GM21447 (cell line): ENCODE measurements around the gene AHCYL1.
"Not testable (repeated sequence)": the region's sequence is repeated elsewhere in the genome, so short reads cannot be mapped to it uniquely, and the experiment has no call there.

ENCODE experiments used
- ATAC-seq: cut with Tn5 transposase; IDR thresholded peaks from one replicate; pipeline ENCODE4 v1.9.1; 2021; ENCODE audit not compliant: unreplicated experiment

AHCYL1 gene

DNA sequence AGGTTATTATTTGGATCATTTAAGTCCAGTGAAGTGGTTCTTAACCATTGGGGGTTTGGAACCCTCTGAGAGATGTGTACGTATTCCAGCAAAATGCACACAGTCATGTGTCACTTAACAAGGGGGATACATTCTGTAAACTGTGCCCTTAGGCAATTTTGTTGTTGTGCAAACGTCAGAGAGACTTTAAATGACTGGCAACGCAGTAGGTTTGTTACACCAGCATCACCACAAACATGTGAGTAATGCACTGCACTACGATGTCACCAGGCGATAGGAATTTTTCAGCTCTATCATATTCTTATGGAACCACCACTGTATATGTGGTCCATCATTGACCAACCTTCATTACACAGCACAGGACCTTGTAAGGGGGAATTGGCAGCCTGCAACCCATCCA, 11.9 kb downstream of the AHCYL1 start:
- ATAC-seq: no peak

DNA sequence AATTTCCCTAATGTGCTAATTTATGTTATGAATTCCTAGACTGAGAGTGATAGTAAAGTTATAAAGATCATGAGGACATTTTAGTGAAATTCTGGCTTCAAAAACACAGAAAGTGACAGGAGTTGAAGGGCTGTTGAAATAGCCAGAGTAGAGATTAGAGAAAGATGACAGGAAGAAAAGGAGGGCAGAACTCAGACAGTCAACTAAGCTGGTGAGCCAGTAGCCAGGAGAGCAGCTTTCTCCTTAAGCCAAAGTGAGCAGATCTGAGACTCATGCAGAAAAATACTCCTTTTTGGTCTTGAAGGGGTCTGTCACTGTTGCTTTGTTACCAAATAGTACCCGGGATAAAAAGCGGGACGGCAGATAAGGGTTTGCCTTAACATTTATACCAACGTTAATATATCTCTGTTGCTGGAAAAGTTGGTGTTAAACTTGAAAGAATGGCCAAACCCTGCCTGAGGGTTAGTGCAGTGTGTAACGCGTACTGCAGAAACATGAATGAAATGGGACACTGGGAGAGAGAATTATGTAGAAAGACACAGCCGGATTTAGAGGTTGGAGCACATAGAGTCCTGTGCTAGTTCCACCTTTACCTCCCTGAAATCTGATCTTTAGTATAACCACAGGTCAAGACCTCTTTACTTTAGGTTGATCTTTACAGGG, 12.8 kb downstream of the AHCYL1 start:
- ATAC-seq: no peak

DNA sequence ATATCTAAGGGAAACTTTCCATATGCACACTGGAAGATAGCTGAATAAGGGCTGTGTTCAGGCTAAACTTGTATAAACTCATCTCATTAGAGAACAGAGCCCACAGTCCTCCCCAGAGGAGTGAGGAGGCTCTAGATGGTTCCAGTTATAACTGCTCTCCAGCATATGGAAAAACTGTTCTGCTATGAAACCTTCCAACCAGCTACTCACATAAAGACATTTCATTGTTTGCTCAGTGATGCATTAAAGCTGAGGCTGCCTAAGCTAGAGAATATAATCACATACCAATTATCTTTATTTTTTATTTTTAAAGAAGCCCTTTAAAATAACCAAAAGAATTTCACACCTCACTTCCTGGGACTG, 13.3 kb downstream of the AHCYL1 start:
- no peak for ATAC-seq

DNA sequence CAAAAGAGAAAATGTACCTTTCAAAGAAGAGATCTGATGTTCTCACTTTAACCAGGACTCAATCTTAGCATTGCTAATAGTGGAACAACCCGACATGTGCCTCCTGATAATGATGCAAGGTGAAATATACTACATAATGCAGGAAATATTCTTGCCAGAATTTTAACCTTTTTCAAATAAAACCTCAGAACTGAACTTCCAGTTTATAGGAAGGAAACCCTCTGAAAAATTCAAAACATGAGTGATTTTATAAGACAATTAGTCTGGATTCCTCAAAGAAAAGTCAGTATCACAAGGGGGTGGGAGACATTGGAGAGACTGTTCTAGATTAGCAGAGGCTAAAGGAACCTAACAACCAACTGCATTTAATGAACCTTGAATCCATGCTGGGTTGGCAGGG, 18.1 kb downstream of the AHCYL1 start:
- ATAC-seq: no peak

DNA sequence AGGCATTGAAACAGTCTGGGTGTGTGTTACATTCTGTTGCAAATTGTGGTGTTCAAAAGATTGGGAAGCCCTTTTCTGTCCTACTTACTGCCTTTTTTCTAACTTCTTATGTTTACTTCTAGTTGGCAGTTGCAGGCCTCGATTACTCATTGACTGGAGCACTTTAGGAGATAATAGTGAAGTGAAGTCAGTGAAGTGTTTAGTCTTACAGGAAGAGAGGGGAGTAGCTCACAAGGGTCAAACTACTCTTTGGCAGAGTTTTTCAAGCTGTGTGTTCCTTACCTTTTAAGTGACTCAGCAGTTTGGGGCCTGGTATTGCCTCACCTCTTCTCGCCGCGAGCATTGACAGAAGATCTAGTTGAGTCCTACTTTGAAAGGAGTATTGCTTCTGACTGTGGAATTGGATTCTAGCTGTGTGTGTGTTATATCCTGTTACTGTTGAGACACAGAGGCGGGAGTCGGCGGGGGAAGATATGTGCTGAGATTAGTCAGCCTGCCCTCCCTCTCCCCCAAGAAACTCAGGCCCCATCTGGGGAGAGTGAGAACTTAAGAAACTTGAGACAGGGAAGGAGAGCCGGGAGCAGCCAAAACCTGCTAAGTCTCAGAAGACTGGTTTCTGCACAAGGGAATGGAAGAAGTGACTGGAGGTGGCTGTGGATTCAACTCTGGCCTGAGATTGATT, 19.3 kb downstream of the AHCYL1 start:
- ATAC-seq: peak; percentile 67

DNA sequence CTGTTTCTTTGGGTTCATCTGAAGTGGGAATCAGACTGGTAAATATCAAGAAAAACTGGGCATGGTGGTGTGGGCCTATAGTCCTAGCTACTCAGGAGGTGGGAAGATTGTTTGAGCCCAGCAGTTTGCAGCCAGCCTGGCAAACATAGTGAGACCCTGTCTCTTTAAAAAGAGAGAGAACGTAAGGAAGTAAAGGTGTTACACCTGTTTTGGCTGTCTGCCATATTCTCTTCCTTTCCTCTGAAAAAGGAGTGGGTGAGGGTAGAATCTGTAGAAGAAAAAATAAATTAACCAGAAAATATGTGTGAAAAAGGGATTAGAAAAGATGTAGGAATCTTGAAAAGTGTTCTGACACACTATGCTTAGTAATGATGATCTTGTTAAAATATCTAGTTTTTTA, 20.0 kb downstream of the AHCYL1 start:
- no peak for ATAC-seq

DNA sequence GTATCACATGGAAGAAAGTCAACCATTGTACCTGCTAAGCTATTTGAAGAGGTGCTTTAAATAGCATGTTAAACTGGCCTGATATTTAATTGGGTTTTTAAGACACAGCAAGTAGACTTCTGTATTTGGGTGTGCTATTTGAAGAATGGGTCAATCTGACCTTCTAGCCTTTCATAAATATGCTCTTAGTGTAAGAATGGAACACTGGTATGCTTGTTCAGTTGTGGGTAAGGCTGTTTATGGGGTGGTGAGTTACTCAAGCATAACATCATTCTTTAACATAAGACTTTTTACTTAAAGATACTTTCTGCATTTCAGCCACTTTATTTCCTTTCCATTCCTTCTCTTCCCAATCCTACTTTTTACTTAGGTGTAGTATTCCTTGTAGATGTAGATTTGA, 21.4 kb downstream of the AHCYL1 start:
- no peak for ATAC-seq

DNA sequence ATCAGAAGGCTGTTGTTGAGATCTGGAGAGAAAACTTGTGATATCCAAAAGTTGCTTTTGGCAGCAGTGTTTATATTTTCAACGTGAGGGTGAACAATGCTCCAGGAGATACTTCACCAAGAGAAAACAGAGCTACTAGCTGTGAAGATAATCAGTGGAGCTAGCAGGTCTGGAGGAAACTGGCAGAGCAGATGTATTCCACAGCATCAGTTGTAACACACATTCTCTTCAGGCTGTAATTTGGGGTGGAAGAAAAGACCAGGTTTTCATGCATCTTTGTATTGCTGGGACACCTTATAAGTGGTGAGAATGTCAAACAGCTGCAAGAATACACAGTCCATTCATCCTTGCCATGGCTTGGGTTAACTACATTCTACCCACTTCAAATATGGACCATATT, 22.0 kb downstream of the AHCYL1 start:
- no peak for ATAC-seq

DNA sequence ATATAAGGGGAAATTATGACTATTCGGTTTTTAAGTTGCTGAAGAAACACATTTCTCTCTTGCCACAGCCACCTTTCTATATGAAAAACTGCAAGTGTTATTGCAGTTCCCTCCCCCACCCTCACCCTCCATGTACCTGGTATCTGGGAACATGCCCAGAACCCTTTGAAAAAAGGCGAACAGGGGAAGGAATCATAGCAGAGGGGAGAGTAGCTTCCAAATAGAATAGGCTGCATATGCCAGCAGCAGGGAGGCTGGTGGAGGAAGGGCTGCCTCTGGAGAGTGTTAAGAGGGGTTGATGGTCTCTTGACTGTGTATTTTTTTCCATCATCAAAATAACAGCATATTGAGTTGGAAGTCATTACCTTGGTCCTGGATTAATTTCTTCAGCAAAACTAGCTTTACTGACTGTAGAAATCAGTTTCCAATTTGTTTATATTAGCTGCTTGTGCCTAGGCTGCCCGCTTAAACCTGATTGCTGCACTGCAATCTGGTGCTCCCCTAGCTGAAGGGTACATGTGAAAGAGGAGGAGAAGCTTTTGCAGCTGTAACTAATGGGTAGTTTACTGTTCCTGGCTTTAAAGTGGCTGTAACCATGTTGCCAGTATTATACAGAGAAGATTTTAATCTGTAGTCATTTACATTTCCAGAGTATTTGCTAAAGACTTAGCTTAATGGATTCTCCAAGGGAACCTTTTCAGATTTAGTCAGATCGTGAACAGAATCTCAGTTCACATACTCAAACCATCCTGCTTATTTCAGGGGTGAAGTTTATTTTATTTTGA, 22.7 kb downstream of the AHCYL1 start:
- no peak for ATAC-seq

DNA sequence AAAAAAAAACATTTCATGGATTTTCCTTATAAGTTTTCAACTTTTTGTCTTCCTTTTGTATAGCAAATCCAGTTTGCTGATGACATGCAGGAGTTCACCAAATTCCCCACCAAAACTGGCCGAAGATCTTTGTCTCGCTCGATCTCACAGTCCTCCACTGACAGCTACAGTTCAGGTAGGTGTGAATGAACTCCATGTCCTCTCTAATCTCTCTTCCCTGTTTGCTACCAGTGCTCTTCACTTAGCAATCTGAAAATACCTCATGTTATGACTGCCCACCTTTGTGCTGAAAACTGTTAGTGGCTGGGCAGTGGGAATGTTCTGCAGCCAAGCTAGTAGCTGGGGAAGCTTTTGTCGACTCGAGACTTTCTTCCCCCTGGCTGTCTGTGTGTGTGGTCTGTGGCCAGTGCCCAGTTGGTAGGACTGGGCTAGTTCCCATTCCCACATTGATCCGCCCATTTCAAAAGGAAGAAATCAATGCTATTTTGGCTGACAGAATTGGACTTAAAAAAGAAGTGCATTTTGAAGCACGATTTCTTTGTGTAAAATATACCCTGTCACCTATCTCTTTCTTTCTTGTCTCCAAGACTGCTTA, 24.5 kb downstream of the AHCYL1 start:
- no peak for ATAC-seq

DNA sequence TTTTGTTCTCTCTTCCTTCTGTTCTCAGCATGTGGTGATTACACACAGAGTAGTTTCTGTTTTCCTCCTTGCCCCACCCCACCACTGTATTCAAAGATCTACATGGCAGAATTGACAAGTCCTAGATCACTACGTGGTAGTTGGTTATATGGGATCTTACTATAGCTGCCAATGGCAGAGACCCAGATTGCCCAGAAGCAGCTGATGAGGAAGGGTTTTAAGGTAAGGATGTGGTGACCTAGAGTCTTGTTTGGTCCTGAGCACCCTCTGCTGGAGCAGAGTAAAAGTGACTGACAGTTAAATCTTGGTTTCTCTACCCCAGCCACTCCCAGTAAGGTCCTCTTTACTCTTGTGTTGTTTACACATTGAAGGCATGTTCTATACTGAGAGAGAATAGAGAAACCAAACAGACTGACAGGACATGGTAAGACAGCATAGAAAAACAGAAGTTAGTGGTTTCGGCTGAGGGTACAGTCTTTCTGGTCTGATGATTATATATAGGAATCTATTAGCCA, 27.0 kb downstream of the AHCYL1 start:
- peak; percentile 98 for ATAC-seq

DNA sequence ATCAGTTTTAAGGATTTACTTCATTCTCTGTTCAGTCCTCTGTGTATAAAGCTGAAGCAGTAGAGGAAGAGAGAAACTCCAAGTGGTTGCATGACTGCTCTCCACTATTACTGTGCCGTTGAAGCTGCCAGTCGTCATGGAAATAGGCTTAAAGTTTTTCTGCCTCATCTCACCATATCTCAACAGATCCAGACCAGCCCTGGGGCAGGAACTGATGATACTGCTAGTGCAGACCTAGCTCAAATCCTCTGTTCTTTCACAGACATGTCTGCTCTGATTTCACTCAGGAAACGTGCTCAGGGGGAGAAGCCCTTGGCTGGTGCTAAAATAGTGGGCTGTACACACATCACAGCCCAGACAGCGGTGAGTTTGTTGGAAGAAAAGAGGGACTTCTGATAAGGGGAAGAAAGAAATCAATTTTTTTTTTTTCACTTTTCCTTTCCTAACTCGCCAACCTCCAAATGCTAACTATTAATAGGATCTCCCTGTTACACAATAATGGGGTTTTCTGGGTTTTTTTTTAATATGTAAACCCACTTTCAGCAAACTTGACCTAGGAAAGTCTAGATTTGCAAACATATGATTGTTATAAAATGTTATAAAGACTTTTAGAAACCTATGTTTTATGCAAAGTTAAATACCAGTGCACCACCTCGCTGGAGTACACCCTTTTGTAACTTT, 27.7 kb downstream of the AHCYL1 start:
- peak; percentile 62 for ATAC-seq

DNA sequence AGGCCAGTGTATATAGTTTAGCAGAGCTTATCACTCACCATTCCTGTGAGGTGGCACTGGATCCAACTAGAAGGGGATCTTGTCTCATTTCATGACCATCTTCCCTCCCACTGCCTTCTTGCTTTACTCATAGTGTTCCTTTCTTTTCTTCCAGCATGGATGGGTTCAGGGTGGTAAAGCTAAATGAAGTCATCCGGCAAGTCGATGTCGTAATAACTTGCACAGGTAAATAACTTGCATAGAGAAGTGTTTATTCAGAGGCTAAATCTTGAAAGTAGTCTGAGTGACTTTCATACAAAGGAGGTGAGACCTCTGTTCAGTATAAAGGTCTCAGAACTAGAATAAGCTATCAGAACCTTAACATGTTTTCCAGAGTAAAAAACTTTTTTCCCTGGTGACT, 33.2 kb downstream of the AHCYL1 start:
- ATAC-seq: no peak

DNA sequence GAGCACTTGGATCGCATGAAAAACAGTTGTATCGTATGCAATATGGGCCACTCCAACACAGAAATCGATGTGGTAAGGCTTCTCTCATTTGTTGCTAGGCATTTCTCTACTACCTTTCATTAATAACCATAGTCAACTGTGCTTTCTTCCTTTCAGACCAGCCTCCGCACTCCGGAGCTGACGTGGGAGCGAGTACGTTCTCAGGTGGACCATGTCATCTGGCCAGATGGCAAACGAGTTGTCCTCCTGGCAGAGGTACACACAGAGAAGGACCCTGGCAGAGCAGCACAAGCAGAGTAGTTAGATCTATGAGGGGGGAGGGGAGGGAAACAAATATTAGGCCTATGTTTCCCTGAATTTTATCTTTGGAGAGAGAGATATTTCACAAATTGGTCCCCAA, 33.8 kb downstream of the AHCYL1 start:
- ATAC-seq: no peak

DNA sequence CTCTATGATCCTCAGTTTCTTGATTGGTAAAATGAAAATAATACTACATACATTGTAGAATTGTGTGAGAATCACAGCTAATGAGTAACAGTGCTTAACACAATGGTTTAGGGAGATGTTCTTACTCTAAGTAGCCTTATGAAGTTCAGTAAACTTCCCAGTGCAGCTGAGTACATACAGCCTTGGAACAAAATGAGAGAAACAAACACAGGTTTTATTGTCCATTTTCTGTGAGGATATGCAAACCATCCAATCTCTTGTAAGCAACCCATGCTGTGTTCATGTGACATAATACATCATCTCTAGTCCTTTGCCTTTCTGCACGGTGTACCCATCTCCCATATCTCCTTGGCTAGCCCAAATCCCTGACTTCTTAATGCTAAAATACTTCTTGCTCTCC, 35.2 kb downstream of the AHCYL1 start:
- no peak for ATAC-seq

DNA sequence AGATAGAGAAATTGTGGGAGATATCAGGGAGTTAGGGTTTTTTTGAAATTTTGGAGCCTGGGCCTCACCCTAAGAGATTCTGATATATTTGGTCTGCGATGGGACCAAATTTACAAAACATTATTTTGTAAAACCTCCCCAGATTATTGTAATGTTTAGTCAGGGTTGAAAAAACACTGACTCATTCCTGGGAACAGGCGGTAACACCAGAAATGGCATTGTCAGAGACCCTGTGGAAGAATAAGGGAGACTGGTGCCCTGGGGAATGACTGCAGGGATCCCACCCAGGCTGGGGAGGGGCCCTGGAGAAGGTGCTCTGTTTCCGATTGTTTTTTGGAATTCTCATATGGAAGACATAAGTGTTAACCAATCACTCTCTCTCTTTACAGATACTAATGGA, 36.7 kb downstream of the AHCYL1 start:
- no peak for ATAC-seq

DNA sequence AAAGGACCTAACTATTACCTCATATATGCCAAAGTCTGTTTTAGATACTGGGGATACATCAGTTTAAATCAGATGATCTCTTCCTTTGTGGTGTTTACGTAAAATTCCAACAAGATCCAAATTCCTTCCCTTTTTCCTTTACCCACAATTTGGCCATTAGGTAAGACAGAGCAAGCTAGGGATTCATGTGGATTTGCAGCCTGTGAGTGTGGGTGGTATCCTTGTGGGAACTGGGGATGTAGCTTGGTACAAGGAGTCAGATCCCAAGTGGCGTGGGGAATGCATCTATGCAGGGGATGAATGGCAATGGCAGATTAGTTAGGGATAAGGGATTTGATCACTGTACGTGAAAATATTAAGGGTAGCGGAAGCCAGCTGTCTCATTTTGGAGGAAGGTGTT, 40.0 kb downstream of the AHCYL1 start:
- no peak for ATAC-seq

DNA sequence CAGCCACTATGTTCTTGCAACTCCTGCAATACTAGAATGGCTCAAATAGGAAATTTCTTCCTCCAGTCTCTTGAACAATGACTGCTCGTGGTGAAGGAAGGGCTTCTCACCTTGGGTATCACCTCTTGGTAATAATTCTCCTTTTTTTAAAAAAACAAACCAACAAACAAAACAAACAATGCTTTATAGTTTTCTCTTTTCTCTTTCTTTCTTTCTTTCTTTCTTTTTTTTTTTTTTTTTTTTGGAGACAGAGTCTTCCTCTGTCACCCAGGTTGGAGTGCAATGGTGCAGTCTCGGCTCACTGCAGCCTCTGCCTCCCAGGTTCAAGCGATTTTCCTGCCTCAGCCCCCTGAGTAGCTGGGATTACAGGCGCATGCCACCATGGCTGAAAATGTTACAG, 46.1 kb downstream of the AHCYL1 start:
- not testable (repeated sequence) for ATAC-seq

DNA sequence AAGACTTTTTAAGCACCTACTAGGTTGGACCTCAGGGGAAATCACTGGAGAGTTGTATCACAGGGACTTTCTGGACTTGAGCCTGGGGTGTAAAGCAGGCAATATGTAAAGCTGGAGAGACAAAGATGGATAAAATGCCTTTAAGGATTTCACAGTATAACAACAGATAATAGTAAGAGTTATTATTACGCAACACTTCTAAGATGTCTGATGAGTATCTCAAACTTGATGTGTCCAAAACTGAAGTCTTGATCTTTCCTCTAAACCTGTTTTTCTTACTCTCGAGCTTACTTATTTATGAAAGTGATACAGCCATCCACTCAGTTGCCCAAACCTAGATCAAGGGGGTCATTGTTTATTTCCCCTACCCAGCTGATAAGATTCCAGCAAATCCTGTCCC, 47.8 kb downstream of the AHCYL1 start:
- no peak for ATAC-seq

DNA sequence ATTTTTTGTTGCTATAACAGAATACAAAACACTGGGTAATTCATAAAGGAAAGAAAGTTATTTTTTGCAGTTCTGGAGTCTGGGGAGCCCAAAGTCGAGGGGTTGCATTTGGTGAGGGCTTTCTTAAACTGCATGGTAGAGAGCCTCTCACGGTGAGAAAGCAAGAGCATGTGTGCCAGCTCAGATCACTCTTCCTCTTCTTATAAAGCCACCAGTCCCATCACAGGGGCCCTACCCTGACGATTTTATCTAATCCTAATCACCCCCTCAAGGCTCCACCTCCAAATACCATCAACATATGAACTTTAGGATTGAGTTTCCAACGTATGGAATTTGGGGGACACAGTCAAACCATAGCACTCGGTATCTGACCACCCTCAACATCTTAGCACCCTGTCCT, 48.9 kb downstream of the AHCYL1 start:
- ATAC-seq: no peak

DNA sequence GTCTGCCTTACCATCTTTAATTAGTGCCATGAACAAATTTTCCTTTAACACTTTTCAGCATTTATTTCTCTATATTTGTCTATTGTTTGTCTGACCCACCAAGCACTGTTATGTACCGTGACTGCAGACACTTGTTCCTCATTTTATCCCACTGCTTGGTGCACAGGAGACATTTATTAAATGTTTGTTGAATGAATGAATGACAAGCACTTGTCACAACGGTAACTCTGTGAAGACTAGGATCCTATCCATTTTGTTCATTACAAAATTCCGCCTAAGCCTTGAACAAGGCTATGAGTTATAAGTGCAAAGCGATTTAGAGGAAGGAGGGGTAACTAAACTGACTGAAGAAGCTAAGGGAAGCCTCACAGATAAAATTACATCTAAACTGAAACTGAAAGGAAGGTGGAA, 49.5 kb downstream of the AHCYL1 start:
- no peak for ATAC-seq
